OCI-LY7 (cell line): ENCODE results near the gene SUSD3. TPM values are rescaled to one million over a fixed set of nuclear protein-coding genes. Genes with fewer than 3 reads are reported as not detected.

Source experiments
- BruUV-seq: library from RNA; stranded (reverse); fragments of 400-500 nt; replicated peaks from 2 replicates; lab custom pipeline; 2021; lab: Mats Ljungman, UMichigan
- CTCF ChIA-PET: fragments of 300-600 bp; sonication (Branson Sonifier 250); formaldehyde crosslinking; loops from one replicate; lab custom pipeline; 2022; ENCODE audit warnings: antibody characterized with exemption; ENCODE audit not compliant: unreplicated experiment; lab: Charles Lee
- POLR2A ChIA-PET: fragments of 300-600 bp; sonication (Branson Sonifier 250); formaldehyde crosslinking; loops from one replicate; lab custom pipeline; 2022; ENCODE audit warnings: antibody characterized with exemption; lab: Charles Lee
- DNase-seq: peaks from one replicate; pipeline ENCODE4 v3.0.0-alpha.2; 2015; ENCODE audit warnings: low spot score
- H2AFZ ChIP-seq: fragments of 200-600 bp; sonication (generic), shearing (Covaris generic); 2 replicates; pipeline ENCODE4 v1.6.1; 2014; ENCODE audit warnings: mild to moderate bottlenecking, antibody characterized with exemption, low read length, moderate library complexity
- H3K27ac ChIP-seq: fragments of 200-600 bp; sonication (generic); 2 replicates; pipeline ENCODE4 v1.5.1; 2014; ENCODE audit warnings: mixed run types, low read depth, mild to moderate bottlenecking, moderate library complexity, low read length, inconsistent platforms; ENCODE audit not compliant: poor library complexity, severe bottlenecking
- H3K36me3 ChIP-seq: fragments of 200-600 bp; sonication (generic); 2 replicates; pipeline ENCODE4 v1.6.1; 2014; ENCODE audit warnings: mild to moderate bottlenecking, antibody characterized with exemption, low read length, moderate library complexity, mixed read lengths; ENCODE audit not compliant: insufficient read depth
- H3K4me1 ChIP-seq: fragments of 200-600 bp; sonication (generic); 2 replicates; pipeline ENCODE4 v1.5.1; 2014; ENCODE audit warnings: mild to moderate bottlenecking, low read length; ENCODE audit not compliant: insufficient read depth, poor library complexity, severe bottlenecking
- H3K4me2 ChIP-seq: fragments of 200-600 bp; sonication (generic); 2 replicates; pipeline ENCODE4 v1.6.1; 2014; ENCODE audit warnings: mild to moderate bottlenecking, low read length
- H3K4me3 ChIP-seq: fragments of 200-600 bp; sonication (generic); 2 replicates; pipeline ENCODE4 v1.5.1; 2014; ENCODE audit warnings: mild to moderate bottlenecking, low read depth, low read length; ENCODE audit not compliant: poor library complexity, severe bottlenecking
- H3K79me2 ChIP-seq: fragments of 200-600 bp; sonication (generic); 2 replicates; pipeline ENCODE4 v1.6.1; 2016; ENCODE audit warnings: low read depth, mild to moderate bottlenecking, low read length, moderate library complexity, mixed read lengths; ENCODE audit not compliant: insufficient read depth
- H3K9me2 ChIP-seq: fragments of 200-600 bp; sonication (generic); 2 replicates; pipeline ENCODE4 v1.6.1; 2016; ENCODE audit warnings: mild to moderate bottlenecking, low read length, mixed read lengths; ENCODE audit not compliant: insufficient read depth
- H3K9me3 ChIP-seq: fragments of 200-600 bp; sonication (generic); 2 replicates; pipeline ENCODE4 v1.6.1; 2014; ENCODE audit warnings: mild to moderate bottlenecking, mixed run types, low read length, mixed read lengths
- H4K20me1 ChIP-seq: fragments of 200-600 bp; sonication (generic); 2 replicates; pipeline ENCODE4 v1.6.1; 2014; ENCODE audit warnings: mild to moderate bottlenecking, antibody characterized with exemption, low read length, moderate library complexity, mixed read lengths; ENCODE audit not compliant: insufficient read depth
- CTCF ChIP-seq: fragments of 200-600 bp; sonication (generic); conservative IDR thresholded peaks from 2 replicates; pipeline ENCODE4 v1.5.1; 2014; ENCODE audit warnings: mild to moderate bottlenecking, antibody characterized with exemption, low read length, moderate library complexity, mixed read lengths
- EZH2phosphoT487 ChIP-seq: fragments of 200-600 bp; sonication (generic); IDR thresholded peaks from 2 replicates; pipeline ENCODE4 v1.6.1; 2018; ENCODE audit warnings: low read depth, borderline replicate concordance, mild to moderate bottlenecking, mixed run types, antibody characterized with exemption, low read length, moderate library complexity, mixed read lengths
- intact Hi-C: fragments of 100-400 bp; cut with micrococcal nuclease; formaldehyde crosslinking; loops from one replicate; pipeline ENCODE4 v1.10.0; 2022; ENCODE audit not compliant: unreplicated experiment
- total RNA-seq, 2 experiments: library from RNA; depleted of rRNA in 1 of 2; stranded (reverse); fragments of >200 nt in 1 of 2; shearing (Covaris generic) in 1 of 2; gene quantifications; 2 replicates each; pipeline ENCODE4 v1.2.3, GENCODE V29; 2014 to 2022

The SUSD3 gene
- total RNA-seq, 2 experiments from 2014 or later = 94.1 to 201 TPM

GRCh38 chr9:93054758-93055704, 3.5 kb upstream of the SUSD3 start:
- Histone ChIP-seq H3K79me2 (peaks cover 4% of the 10 kb centered on the region), H3K9me2 (no peaks in the 10 kb centered on the region), H3K27ac (no peak overlapping the region), H3K4me2 (no peak overlapping the region), H3K4me1 (peaks cover 41% of the 10 kb centered on the region), H3K4me3 (no peak overlapping the region), H3K36me3 (no peaks in the 10 kb centered on the region), H2AFZ (peak overlapping the region; percentile 20; the same call in 1 of the 2 replicates), H4K20me1 (no peaks in the 10 kb centered on the region), H3K9me3 (no peaks in the 10 kb centered on the region)
- intact Hi-C loops = no loop called here
- DNase-seq = no peak
- CTCF ChIA-PET = no interaction called here
- POLR2A ChIA-PET = interaction anchor here (0.9 kb wide), 1 partner anchor 81 kb away, joined by 3 read pairs; no protein-coding TSS in a partner anchor
- TF ChIP-seq EZH2phosphoT487 = no peak
- TF ChIP-seq CTCF = no peak
- BruUV-seq = no TSS peak

GRCh38 chr9:93057042-93057702, 1.3 kb upstream of the SUSD3 start:
- peak; percentile 54 for DNase-seq
- Histone ChIP-seq H2AFZ (no peak overlapping the region; the same call in 1 of the 2 replicates), H3K4me3 (no peak overlapping the region), H3K9me2 (no peaks in the 10 kb centered on the region), H3K36me3 (peaks cover 8% of the 10 kb centered on the region; the same call in 1 of the 2 replicates), H3K27ac (peak overlapping the region; percentile 95), H3K79me2 (peaks cover 22% of the 10 kb centered on the region), H3K4me1 (peaks cover 62% of the 10 kb centered on the region), H4K20me1 (no peaks in the 10 kb centered on the region), H3K9me3 (no peaks in the 10 kb centered on the region), H3K4me2 (peak overlapping the region; percentile 88)
- no peak for TF ChIP-seq CTCF
- TF ChIP-seq EZH2phosphoT487 = no peak
- ChIA-PET POLR2A (interaction anchor here (0.6 kb wide), 1 partner anchor 16 kb away, joined by 4 read pairs; no protein-coding TSS in a partner anchor), CTCF (no interaction called here)
- no TSS peak for BruUV-seq
- intact Hi-C loops = no loop called here
